PC-3 (cell line): Measurements from ENCODE around the gene ZBTB7C. TPM values are rescaled to one million over a fixed set of nuclear protein-coding genes. Genes with fewer than 3 reads are reported as not detected.

ENCODE experiments used
- ATAC-seq: fragments of 200-7000 bp; cut with Tn5 transposase; 2 replicates; pipeline ENCODE4 v1.9.1; 2020; ENCODE audit warnings: mild to moderate bottlenecking, moderate library complexity
- BruUV-seq: library from RNA; stranded (reverse); fragments of 400-500 nt; replicated peaks from 2 replicates; lab custom pipeline; 2021; lab: Mats Ljungman, UMichigan
- CTCF ChIA-PET: fragments of 300-600 bp; sonication (Branson Sonifier 250); formaldehyde crosslinking; loops from one replicate; lab custom pipeline; 2022; ENCODE audit warnings: antibody characterized with exemption; lab: Charles Lee
- POLR2A ChIA-PET: fragments of 300-600 bp; sonication (Branson Sonifier 250); formaldehyde crosslinking; loops from one replicate; lab custom pipeline; 2022; ENCODE audit warnings: antibody characterized with exemption; ENCODE audit not compliant: unreplicated experiment; lab: Charles Lee
- DNase-seq: peaks from one replicate; pipeline ENCODE4 v3.0.0-alpha.2; 2015
- H2AFZ ChIP-seq: fragments of 300-600 bp; sonication (generic); 2 replicates; pipeline ENCODE4 v1.6.0; 2016; ENCODE audit warnings: antibody characterized with exemption, low read length
- H3F3A ChIP-seq: fragments of 300-600 bp; sonication (generic); one replicate; pipeline ENCODE4 v1.6.0; 2017; ENCODE audit warnings: antibody characterized with exemption, low read length, control low read depth, mild to moderate bottlenecking; ENCODE audit not compliant: unreplicated experiment
- H3K27ac ChIP-seq: fragments of 300-600 bp; sonication (generic); 2 replicates; pipeline ENCODE4 v1.5.1; 2016; ENCODE audit warnings: mild to moderate bottlenecking, low read length
- H3K27me3 ChIP-seq: fragments of 300-600 bp; sonication (generic); 2 replicates; pipeline ENCODE4 v1.6.1; 2016; ENCODE audit warnings: low read length, mixed read lengths
- H3K36me3 ChIP-seq: fragments of 300-600 bp; sonication (generic); 2 replicates; pipeline ENCODE4 v1.6.1; 2016; ENCODE audit warnings: low read depth, mixed run types, low read length, mixed read lengths
- H3K4me1 ChIP-seq: fragments of 300-600 bp; sonication (generic); 2 replicates; pipeline ENCODE4 v1.5.1; 2016; ENCODE audit warnings: low read length; ENCODE audit not compliant: insufficient read depth
- H3K4me2 ChIP-seq: fragments of 300-600 bp; sonication (generic); 2 replicates; pipeline ENCODE4 v1.6.0; 2016; ENCODE audit warnings: low read length
- H3K4me3 ChIP-seq: fragments of 300-600 bp; sonication (generic); 2 replicates; pipeline ENCODE4 v1.5.1; 2016; ENCODE audit warnings: mild to moderate bottlenecking, low read length, mixed read lengths
- H3K79me2 ChIP-seq: fragments of 300-600 bp; sonication (generic); 2 replicates; pipeline ENCODE4 v1.6.1; 2017; ENCODE audit warnings: low read length, mixed read lengths
- H3K9ac ChIP-seq: fragments of 300-600 bp; sonication (generic); 2 replicates; pipeline ENCODE4 v1.6.0; 2016; ENCODE audit warnings: mild to moderate bottlenecking, low read length
- H3K9me2 ChIP-seq: fragments of 300-600 bp; sonication (generic); replicated peaks from 2 replicates; pipeline ENCODE4 v1.6.1; 2016; ENCODE audit warnings: mixed run types, low read length, mixed read lengths
- H3K9me3 ChIP-seq: fragments of 300-600 bp; sonication (generic); 2 replicates; pipeline ENCODE4 v1.6.1; 2016; ENCODE audit warnings: low read length, mixed read lengths
- H4K20me1 ChIP-seq: fragments of 300-600 bp; sonication (generic); 2 replicates; pipeline ENCODE4 v1.6.1; 2016; ENCODE audit warnings: low read length, mixed read lengths
- EZH2 ChIP-seq: fragments of 300-600 bp; sonication (generic); IDR thresholded peaks from one replicate; pipeline ENCODE4 v1.6.1; 2017; ENCODE audit warnings: antibody characterized with exemption, mild to moderate bottlenecking, low read length; ENCODE audit not compliant: unreplicated experiment
- EZH2phosphoT487 ChIP-seq: fragments of 300-600 bp; sonication (generic); IDR thresholded peaks from 2 replicates; pipeline ENCODE4 v1.6.1; 2018; ENCODE audit warnings: mild to moderate bottlenecking, antibody characterized with exemption, low read length, borderline replicate concordance
- intact Hi-C: fragments of 100-400 bp; cut with micrococcal nuclease; formaldehyde crosslinking; loops from 2 replicates; pipeline ENCODE4 v1.9.0; 2023
- total RNA-seq: library from RNA; depleted of rRNA; stranded (reverse); fragments of >200 nt; gene quantifications from 2 replicates; pipeline ENCODE4 v1.2.3, GENCODE V29; 2014
- TF ChIP-seq, protein P1 (sequence below): fragments of 300-600 bp; sonication (generic); conservative IDR thresholded peaks from 2 replicates; pipeline ENCODE4 v1.5.1; 2017; ENCODE audit warnings: antibody characterized with exemption, low read depth, mild to moderate bottlenecking, low read length

ZBTB7C gene
- total RNA-seq, 1 experiment from 2014 or later: 1.3 TPM

DNA sequence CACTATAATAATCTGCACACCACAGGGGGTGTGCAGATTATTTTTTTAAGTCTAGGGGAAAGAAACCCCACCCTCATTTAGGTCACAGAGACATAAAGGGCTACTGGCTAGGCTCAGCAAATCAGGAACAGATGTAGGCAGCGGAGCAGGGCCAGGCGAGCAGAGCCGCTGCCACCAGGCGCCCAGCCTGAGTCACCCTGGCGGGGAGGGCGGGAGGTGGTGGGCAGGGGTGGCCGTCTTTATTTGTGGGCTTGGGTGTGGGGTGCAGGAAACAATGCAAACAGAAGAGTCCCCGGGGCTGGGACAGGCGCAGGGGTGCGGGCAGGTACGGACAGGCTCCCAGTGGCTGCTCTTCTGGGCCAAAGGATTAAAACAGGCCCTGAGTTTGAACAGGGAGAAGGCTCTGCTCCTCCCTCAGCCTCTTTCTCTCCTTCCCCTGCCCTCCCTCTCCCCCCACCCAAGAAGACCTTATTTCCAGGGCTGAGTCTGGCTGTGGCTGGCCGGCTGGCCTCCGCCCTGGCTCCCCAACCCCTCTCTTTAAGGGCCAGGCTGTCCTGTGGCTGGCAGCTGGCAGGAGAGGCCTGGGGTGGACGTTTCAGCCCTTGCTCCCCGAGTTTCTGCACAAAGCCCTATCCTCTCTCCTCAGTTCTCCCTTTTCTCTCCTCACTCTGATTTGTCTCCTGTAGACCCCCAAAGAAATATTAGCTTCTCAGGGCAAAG, 335.8 kb downstream of the ZBTB7C start:
- H3K9ac ChIP-seq: no peak overlapping the region
- CTCF ChIA-PET: no interaction called here
- intact Hi-C loops: no loop called here
- H3K27me3 ChIP-seq: no peaks in the 10 kb centered on the region
- no peak for DNase-seq
- H3K4me3 ChIP-seq: no peak overlapping the region
- no peaks in the 10 kb centered on the region for H3K9me2 ChIP-seq
- no peaks in the 10 kb centered on the region for H3K79me2 ChIP-seq
- TF ChIP-seq EZH2 (no peak), EZH2phosphoT487 (no peak)
- TF ChIP-seq, protein P1, sequence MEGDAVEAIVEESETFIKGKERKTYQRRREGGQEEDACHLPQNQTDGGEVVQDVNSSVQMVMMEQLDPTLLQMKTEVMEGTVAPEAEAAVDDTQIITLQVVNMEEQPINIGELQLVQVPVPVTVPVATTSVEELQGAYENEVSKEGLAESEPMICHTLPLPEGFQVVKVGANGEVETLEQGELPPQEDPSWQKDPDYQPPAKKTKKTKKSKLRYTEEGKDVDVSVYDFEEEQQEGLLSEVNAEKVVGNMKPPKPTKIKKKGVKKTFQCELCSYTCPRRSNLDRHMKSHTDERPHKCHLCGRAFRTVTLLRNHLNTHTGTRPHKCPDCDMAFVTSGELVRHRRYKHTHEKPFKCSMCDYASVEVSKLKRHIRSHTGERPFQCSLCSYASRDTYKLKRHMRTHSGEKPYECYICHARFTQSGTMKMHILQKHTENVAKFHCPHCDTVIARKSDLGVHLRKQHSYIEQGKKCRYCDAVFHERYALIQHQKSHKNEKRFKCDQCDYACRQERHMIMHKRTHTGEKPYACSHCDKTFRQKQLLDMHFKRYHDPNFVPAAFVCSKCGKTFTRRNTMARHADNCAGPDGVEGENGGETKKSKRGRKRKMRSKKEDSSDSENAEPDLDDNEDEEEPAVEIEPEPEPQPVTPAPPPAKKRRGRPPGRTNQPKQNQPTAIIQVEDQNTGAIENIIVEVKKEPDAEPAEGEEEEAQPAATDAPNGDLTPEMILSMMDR: no peak
- no TSS peak for BruUV-seq
- no peaks in the 10 kb centered on the region for H3K36me3 ChIP-seq
- POLR2A ChIA-PET: no interaction called here
- H3F3A ChIP-seq: no peaks in the 10 kb centered on the region
- no peak overlapping the region for H3K27ac ChIP-seq
- no peak for ATAC-seq
- H4K20me1 ChIP-seq: no peaks in the 10 kb centered on the region
- H3K4me2 ChIP-seq: no peak overlapping the region
- H3K4me1 ChIP-seq: no peaks in the 10 kb centered on the region
- H2AFZ ChIP-seq: no peak overlapping the region
- no peaks in the 10 kb centered on the region for H3K9me3 ChIP-seq

DNA sequence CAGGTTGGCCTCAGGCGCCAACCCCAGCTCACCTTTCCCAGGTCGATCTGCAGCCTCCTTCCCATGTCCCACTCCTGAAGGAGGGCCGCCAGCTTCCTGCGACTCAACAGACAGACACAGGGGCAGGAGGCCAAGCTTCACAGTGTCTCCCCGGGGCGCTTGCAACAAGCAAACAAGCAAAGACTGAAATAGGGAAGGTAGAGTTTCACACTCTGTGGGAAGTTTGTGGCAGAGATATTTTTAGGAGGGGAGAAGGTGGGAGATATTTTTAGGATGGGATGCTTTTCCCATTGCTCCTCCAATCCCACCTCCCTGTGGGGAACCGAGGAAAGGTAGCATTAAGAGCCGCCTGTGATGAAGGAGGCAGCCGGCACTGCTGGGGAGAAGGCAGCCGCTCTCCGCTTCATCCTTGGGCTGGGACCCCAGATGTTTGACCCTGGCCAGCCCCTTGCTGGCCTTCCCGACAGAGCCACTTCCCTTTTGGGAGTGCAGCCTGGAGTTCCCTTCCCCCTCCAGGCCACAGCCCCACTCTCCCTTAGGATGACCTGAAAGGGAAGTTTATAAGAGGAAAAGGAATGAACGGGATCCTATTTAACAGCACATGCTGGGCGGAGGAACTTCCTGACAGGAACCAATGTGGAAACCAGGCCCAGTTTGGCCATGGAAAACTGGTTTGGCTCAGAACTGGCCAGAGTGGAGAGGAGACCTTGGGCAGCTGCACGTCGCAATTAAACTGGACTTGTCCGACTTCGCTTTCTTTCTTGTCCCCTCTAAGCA, 336.6 kb downstream of the ZBTB7C start:
- no peaks in the 10 kb centered on the region for H3F3A ChIP-seq
- no TSS peak for BruUV-seq
- H3K27ac ChIP-seq: no peak overlapping the region
- TF ChIP-seq EZH2phosphoT487: no peak
- no peak for TF ChIP-seq EZH2
- TF ChIP-seq, protein P1: no peak
- H3K4me1 ChIP-seq: no peaks in the 10 kb centered on the region
- intact Hi-C loops: no loop called here
- no peak overlapping the region for H3K9ac ChIP-seq
- no peaks in the 10 kb centered on the region for H4K20me1 ChIP-seq
- H3K36me3 ChIP-seq: no peaks in the 10 kb centered on the region
- no peak overlapping the region for H3K4me3 ChIP-seq
- ChIA-PET POLR2A (no interaction called here), CTCF (no interaction called here)
- H3K9me3 ChIP-seq: no peaks in the 10 kb centered on the region
- DNase-seq: no peak
- no peak for ATAC-seq
- no peaks in the 10 kb centered on the region for H3K9me2 ChIP-seq
- no peaks in the 10 kb centered on the region for H3K27me3 ChIP-seq
- H3K4me2 ChIP-seq: no peak overlapping the region
- no peaks in the 10 kb centered on the region for H3K79me2 ChIP-seq
- H2AFZ ChIP-seq: no peak overlapping the region

DNA sequence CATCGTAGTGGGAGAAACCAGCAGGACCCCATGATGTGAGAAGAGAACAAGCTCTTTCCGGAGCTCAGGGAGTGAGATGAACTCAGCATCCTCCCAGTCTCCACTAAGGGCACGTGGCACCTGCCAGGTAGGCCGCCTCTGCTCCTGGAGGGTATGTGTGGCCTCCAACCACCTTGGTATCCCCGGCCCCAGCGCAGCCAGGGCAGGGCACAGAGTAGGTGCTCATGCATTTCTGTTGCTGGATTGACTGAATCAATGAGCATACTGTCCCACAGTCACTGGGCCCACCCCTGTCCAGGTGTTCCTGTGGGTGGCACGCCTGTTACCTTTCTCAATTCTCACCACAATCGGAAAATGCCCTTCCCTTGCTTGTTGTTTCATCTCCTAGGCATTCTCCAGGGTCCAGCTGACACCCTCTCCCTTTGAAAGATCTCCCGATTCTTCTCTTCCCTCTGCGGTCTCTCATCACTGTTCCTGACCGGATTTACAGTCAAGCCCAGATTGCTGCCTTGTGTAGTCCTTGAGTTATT, 340.2 kb downstream of the ZBTB7C start:
- H3K4me1 ChIP-seq: no peaks in the 10 kb centered on the region
- no peaks in the 10 kb centered on the region for H3F3A ChIP-seq
- H3K27me3 ChIP-seq: no peaks in the 10 kb centered on the region
- H3K27ac ChIP-seq: no peak overlapping the region
- H3K4me3 ChIP-seq: no peak overlapping the region
- ATAC-seq (no peak), DNase-seq (no peak)
- POLR2A ChIA-PET: no interaction called here
- H4K20me1 ChIP-seq: no peaks in the 10 kb centered on the region
- intact Hi-C loops: no loop called here
- no peaks in the 10 kb centered on the region for H3K9me2 ChIP-seq
- no TSS peak for BruUV-seq
- H3K4me2 ChIP-seq: no peak overlapping the region
- no peaks in the 10 kb centered on the region for H3K9me3 ChIP-seq
- H2AFZ ChIP-seq: no peak overlapping the region
- no peaks in the 10 kb centered on the region for H3K36me3 ChIP-seq
- no peaks in the 10 kb centered on the region for H3K79me2 ChIP-seq
- CTCF ChIA-PET: no interaction called here
- no peak overlapping the region for H3K9ac ChIP-seq
- TF ChIP-seq EZH2 (no peak), EZH2phosphoT487 (no peak)
- TF ChIP-seq, protein P1: no peak
